GM19467 (cell line): ENCODE data around the gene FHL2.
"Not testable (repeated sequence)": the region's sequence is repeated elsewhere in the genome, so short reads cannot be mapped to it uniquely, and the experiment has no call there.

Source experiments
- ATAC-seq: cut with Tn5 transposase; IDR thresholded peaks from one replicate; pipeline ENCODE4 v1.9.1; 2021; ENCODE audit warnings: mild to moderate bottlenecking, moderate library complexity; ENCODE audit not compliant: unreplicated experiment

Gene FHL2

GRCh38 chr2:105424836-105425235, 26.0 kb upstream of the FHL2 start:
- ATAC-seq: not testable (repeated sequence)

GRCh38 chr2:105422801-105423200, 23.9 kb upstream of the FHL2 start:
- ATAC-seq: no peak

GRCh38 chr2:105421053-105421452, 22.2 kb upstream of the FHL2 start:
- ATAC-seq: no peak

GRCh38 chr2:105418522-105418921, 19.7 kb upstream of the FHL2 start:
- no peak for ATAC-seq

GRCh38 chr2:105417857-105418436, 19.1 kb upstream of the FHL2 start:
- no peak for ATAC-seq

- no peak for ATAC-seq
These were observed 17.3 kb upstream of the FHL2 start for GRCh38 chr2:105416156-105416555.

- ATAC-seq: no peak
These were observed 16.2 kb upstream of the FHL2 start for GRCh38 chr2:105415007-105415406.

GRCh38 chr2:105413206-105413605, 14.4 kb upstream of the FHL2 start:
- no peak for ATAC-seq

- no peak for ATAC-seq
These were observed 13.7 kb upstream of the FHL2 start for GRCh38 chr2:105412584-105412983.

GRCh38 chr2:105411720-105412407, 13.0 kb upstream of the FHL2 start:
- ATAC-seq: peak; percentile 70

- ATAC-seq: no peak
These were observed 11.7 kb upstream of the FHL2 start for GRCh38 chr2:105410554-105410953.

GRCh38 chr2:105409717-105410116, 10.9 kb upstream of the FHL2 start:
- no peak for ATAC-seq

GRCh38 chr2:105407946-105408743, 9.3 kb upstream of the FHL2 start:
- ATAC-seq: no peak

GRCh38 chr2:105406221-105406620, 7.4 kb upstream of the FHL2 start:
- no peak for ATAC-seq

- no peak for ATAC-seq
These were observed 6.4 kb upstream of the FHL2 start for GRCh38 chr2:105405291-105405690.

- ATAC-seq: no peak
These were observed 5.9 kb upstream of the FHL2 start for GRCh38 chr2:105404736-105405135.

GRCh38 chr2:105403783-105404698, 5.2 kb upstream of the FHL2 start:
- ATAC-seq: no peak

- no peak for ATAC-seq
These were observed 4.5 kb upstream of the FHL2 start for GRCh38 chr2:105403241-105403782.

- no peak for ATAC-seq
These were observed 4.0 kb upstream of the FHL2 start for GRCh38 chr2:105402809-105403208.

GRCh38 chr2:105401867-105402266, 3.0 kb upstream of the FHL2 start:
- ATAC-seq: no peak

GRCh38 chr2:105400138-105400540, 1.3 kb upstream of the FHL2 start:
- no peak for ATAC-seq
